Measurements from ENCODE around the gene OTOP2. TPM values are rescaled to one million over a fixed set of nuclear protein-coding genes. Genes with fewer than 3 reads are reported as not detected.

OTOP2 gene
- total RNA-seq, 4 donors from 2014 or later: 3.4 to 99.1 (median 62.6) TPM

- H3K36me3 ChIP-seq: no peaks in the 10 kb centered on the region
- no peak for TF ChIP-seq POLR2A (IDR thresholded peaks at IDR 0.05)
- TF ChIP-seq, protein P1, sequence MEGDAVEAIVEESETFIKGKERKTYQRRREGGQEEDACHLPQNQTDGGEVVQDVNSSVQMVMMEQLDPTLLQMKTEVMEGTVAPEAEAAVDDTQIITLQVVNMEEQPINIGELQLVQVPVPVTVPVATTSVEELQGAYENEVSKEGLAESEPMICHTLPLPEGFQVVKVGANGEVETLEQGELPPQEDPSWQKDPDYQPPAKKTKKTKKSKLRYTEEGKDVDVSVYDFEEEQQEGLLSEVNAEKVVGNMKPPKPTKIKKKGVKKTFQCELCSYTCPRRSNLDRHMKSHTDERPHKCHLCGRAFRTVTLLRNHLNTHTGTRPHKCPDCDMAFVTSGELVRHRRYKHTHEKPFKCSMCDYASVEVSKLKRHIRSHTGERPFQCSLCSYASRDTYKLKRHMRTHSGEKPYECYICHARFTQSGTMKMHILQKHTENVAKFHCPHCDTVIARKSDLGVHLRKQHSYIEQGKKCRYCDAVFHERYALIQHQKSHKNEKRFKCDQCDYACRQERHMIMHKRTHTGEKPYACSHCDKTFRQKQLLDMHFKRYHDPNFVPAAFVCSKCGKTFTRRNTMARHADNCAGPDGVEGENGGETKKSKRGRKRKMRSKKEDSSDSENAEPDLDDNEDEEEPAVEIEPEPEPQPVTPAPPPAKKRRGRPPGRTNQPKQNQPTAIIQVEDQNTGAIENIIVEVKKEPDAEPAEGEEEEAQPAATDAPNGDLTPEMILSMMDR (IDR thresholded peaks at IDR 0.05): no peak
- no peak for TF ChIP-seq POLR2AphosphoS5 (IDR thresholded peaks at IDR 0.05)
- no peak for TF ChIP-seq EP300 (IDR thresholded peaks at IDR 0.05; ENCODE audit: low read depth)
- H3K27me3 ChIP-seq: peaks cover 64% of the 10 kb centered on the region
- no peak overlapping the region for H3K27ac ChIP-seq
- peaks cover 9 to 20% (median 15%) of the 10 kb centered on the region in 4 donors for H3K4me1 ChIP-seq
- H3K4me3 ChIP-seq: no peak overlapping the region
- WGBS, 2 donors (ENCODE audit: low coverage in 1 of 2): 73% methylated on average over 44 of the region's 67 CpGs; no CpG with 5 or more reads in 1 of the 2 donors
- no peaks in the 10 kb centered on the region for H3K9me3 ChIP-seq
- DNase-seq: no peak
- in situ Hi-C loops (cut with MboI; ENCODE audit: low pct_ligation_motif_present in 1 of 4, low pct_unique_long_range_greater_than_20kb in 1 of 4, low sequenced_read_pairs in 3 of 4) (no loop called here), intact Hi-C loops (cut with DNase I; ENCODE audit: low total_unique reads) (no loop called here)
Observed at GRCh38 chr17:74919440-74920305, 4.4 kb upstream of the OTOP2 start.

DNA sequence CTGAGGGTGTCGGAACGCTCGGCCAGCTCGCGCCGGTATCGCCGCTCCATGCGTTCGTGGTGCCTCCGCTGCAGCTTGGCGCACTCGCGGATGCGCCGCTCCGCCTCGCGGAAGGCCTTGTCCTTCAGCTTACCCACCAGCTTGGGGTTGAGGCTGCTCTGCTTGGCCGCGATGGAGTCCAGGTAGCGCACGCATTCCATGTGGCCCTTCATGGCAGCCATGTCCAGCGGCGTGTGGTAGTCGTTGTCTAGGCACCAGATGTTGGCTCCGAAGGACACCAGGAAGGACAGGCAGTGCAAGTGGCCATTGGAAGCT lies 3.8 kb upstream of the OTOP2 start:
- 90% methylated on average over 18 of the region's 27 CpGs; no CpG with 5 or more reads in 1 of the 2 donors for WGBS, 2 donors (ENCODE audit: low coverage in 1 of 2)
- Histone ChIP-seq H3K9me3 (no peaks in the 10 kb centered on the region), H3K36me3 (no peaks in the 10 kb centered on the region), H3K27me3 (peaks cover 70% of the 10 kb centered on the region), H3K27ac (no peak overlapping the region), H3K4me3 (no peak overlapping the region), H3K4me1 (peaks cover 10 to 24% (median 15%) of the 10 kb centered on the region in 4 donors)
- no peak for DNase-seq
- in situ Hi-C loops (cut with MboI; ENCODE audit: low pct_ligation_motif_present in 1 of 4, low pct_unique_long_range_greater_than_20kb in 1 of 4, low sequenced_read_pairs in 3 of 4) (no loop called here), intact Hi-C loops (cut with DNase I; ENCODE audit: low total_unique reads) (no loop called here)
- TF ChIP-seq, protein P1 (IDR thresholded peaks at IDR 0.05): no peak
- TF ChIP-seq POLR2AphosphoS5 (IDR thresholded peaks at IDR 0.05) (no peak), EP300 (IDR thresholded peaks at IDR 0.05; ENCODE audit: low read depth) (no peak), POLR2A (IDR thresholded peaks at IDR 0.05) (no peak)

DNA sequence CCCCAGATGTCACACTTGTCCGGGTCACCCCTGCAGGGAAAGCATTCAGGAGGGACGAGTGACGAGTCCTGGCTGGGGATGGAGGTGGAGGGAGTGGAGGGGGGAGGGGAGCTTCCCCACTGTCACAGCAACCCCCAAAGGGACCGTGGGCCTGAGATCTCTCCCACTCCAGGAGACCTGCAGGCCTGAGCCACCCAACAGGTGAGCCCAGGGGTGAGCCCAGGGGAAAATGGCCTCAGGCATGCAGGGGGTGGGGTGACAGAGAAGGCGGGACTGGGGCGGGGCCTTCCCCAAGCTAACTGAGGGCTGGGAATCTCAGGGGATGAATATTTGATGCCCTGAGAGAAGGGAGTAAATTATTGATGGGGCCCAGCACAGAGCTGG lies 3.4 kb upstream of the OTOP2 start:
- Histone ChIP-seq H3K36me3 (no peaks in the 10 kb centered on the region), H3K27me3 (peaks cover 71% of the 10 kb centered on the region), H3K4me1 (peaks cover 10 to 24% (median 15%) of the 10 kb centered on the region in 4 donors), H3K4me3 (no peak overlapping the region), H3K9me3 (no peaks in the 10 kb centered on the region), H3K27ac (no peak overlapping the region)
- no peak for DNase-seq
- in situ Hi-C loops (cut with MboI; ENCODE audit: low pct_ligation_motif_present in 1 of 4, low pct_unique_long_range_greater_than_20kb in 1 of 4, low sequenced_read_pairs in 3 of 4) (no loop called here), intact Hi-C loops (cut with DNase I; ENCODE audit: low total_unique reads) (no loop called here)
- TF ChIP-seq POLR2A (IDR thresholded peaks at IDR 0.05): no peak
- no peak for TF ChIP-seq POLR2AphosphoS5 (IDR thresholded peaks at IDR 0.05)
- TF ChIP-seq EP300 (IDR thresholded peaks at IDR 0.05; ENCODE audit: low read depth): no peak
- TF ChIP-seq, protein P1 (IDR thresholded peaks at IDR 0.05): no peak
- WGBS, 2 donors (ENCODE audit: low coverage in 1 of 2): 64% methylated on average over 6 of the region's 6 CpGs; no CpG with 5 or more reads in 1 of the 2 donors

DNA sequence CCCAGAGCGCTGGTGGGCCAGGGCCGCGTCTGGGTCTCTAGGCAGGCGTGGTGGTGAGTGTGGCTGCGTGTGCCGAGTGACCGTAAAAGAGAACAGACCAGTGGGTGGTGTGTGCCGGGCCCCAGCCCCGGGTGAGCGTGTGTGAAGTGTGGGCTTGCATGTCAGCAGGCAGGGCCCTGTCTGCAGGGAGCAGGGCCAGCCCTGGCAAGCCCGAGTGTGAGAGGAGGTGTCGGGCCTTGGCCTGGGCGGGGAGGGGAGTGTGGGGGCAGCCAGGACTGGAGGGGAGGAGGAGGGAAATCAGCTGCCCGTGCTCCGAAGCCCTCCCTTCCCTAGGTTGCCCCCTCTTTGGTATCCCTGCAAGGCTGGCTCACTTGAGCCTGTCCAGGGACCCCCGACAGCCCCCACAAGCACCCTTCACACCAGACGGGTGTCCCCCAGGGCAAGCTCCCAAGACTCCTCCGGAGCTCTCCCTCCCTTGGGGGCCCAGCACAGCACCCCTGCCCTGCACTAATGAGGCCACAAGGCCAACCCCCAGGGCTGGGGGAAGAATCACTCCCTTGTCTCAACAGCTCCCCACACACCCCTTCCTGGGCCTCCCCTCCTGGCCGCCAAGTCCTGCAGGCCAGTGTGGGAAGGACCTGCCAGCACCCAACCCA lies 2.9 kb upstream of the OTOP2 start:
- no peaks in the 10 kb centered on the region for H3K9me3 ChIP-seq
- H3K36me3 ChIP-seq: no peaks in the 10 kb centered on the region
- H3K27ac ChIP-seq: no peak overlapping the region
- in situ Hi-C loops (cut with MboI; ENCODE audit: low pct_ligation_motif_present in 1 of 4, low pct_unique_long_range_greater_than_20kb in 1 of 4, low sequenced_read_pairs in 3 of 4): no loop called here
- peaks cover 74% of the 10 kb centered on the region for H3K27me3 ChIP-seq
- H3K4me3 ChIP-seq: no peak overlapping the region
- H3K4me1 ChIP-seq: peaks cover 10 to 24% (median 15%) of the 10 kb centered on the region in 4 donors
- 53 to 56% methylated on average over 3 to 19 of the region's 19 CpGs for WGBS, 2 donors (ENCODE audit: low coverage in 1 of 2)
- no peak for TF ChIP-seq POLR2AphosphoS5 (IDR thresholded peaks at IDR 0.05)
- no peak for TF ChIP-seq POLR2A (IDR thresholded peaks at IDR 0.05)
- TF ChIP-seq, protein P1 (IDR thresholded peaks at IDR 0.05): no peak
- no peak for TF ChIP-seq EP300 (IDR thresholded peaks at IDR 0.05; ENCODE audit: low read depth)
- DNase-seq: no peak
- intact Hi-C loops (cut with DNase I; ENCODE audit: low total_unique reads): no loop called here

Measured in transverse colon (tissue), 4 donors.